Coronary artery (tissue), 2 donors: ENCODE results near the gene LCN2.

Experiments
- DNase-seq: peaks from one replicate; pipeline ENCODE4 v3.0.0-alpha.2; 2017; ENCODE audit warnings: low spot score
- H3K27ac ChIP-seq, 2 donors: fragments of 200-600 bp; sonication (generic); one replicate each; pipeline ENCODE4 v1.5.1; 2016 to 2019
- H3K4me3 ChIP-seq: fragments of 200-600 bp; sonication (generic); 2 replicates; pipeline ENCODE4 v1.5.1; 2016; ENCODE audit warnings: mild to moderate bottlenecking, moderate library complexity
- CTCF ChIP-seq: fragments of 200-600 bp; sonication (generic); IDR thresholded peaks from one replicate; pipeline ENCODE4 v1.5.1; 2019; ENCODE audit warnings: antibody characterized with exemption

LCN2 gene

GRCh38 chr9:128142061-128142460, 7.2 kb upstream of the LCN2 start:
- H3K27ac ChIP-seq = no peak overlapping the region
- no peak for TF ChIP-seq CTCF
- DNase-seq = no peak
- no peak overlapping the region for H3K4me3 ChIP-seq

DNA sequence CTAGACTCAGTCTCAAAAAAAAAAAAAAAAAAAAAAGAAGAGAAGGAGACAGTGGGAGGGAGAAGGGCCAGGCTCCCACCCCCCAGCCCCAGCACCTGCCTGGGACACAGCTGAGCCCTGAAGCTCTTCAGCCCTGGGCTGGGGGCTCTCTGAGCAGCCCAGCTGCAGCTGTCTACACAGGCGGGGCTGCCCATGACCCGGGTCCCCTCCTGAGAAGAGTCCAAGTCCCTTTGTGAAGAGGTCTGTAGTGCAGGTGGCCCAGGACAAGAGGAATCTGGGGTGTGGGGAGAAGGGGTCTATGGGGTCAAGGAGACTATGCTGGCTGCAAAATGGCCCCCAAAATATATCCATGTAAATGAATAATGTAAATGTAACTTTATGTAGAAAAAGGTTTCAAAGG, 6.7 kb upstream of the LCN2 start:
- no peak for DNase-seq
- no peak for TF ChIP-seq CTCF

GRCh38 chr9:128143525-128144238, 5.6 kb upstream of the LCN2 start:
- no peak for TF ChIP-seq CTCF
- H3K4me3 ChIP-seq = no peak overlapping the region
- no peak for DNase-seq
- no peak overlapping the region for H3K27ac ChIP-seq

More for the DNA sequence above, 6.7 kb upstream of the LCN2 start:
- Histone ChIP-seq H3K27ac (no peak overlapping the region), H3K4me3 (no peak overlapping the region)

GRCh38 chr9:128144239-128145181, 4.7 kb upstream of the LCN2 start:
- Histone ChIP-seq H3K27ac (no peak overlapping the region), H3K4me3 (no peak overlapping the region)
- DNase-seq = no peak
- TF ChIP-seq CTCF = no peak

DNA sequence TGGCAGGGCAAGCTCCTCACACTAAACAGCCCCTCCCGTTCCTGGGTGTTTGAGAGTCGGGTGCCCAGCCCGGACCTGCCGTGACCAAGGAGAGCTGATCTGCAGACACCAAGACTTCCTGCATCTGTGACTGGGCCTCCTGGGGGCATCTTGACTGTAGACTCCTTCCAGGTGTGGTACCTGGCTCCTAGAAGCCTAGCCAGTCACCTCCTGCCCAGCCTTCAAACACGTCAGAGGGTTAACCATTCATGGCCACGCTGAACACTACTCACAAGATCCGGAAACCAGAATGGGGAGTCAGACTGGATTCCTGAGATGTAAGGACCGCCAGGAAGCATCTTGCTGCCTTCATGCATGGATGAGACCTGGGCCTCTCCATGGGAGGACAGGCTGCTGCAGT, 3.7 kb upstream of the LCN2 start:
- TF ChIP-seq CTCF = no peak
- no peak overlapping the region for H3K27ac ChIP-seq
- no peak overlapping the region for H3K4me3 ChIP-seq
- DNase-seq = no peak

GRCh38 chr9:128145951-128146351, 3.3 kb upstream of the LCN2 start:
- H3K4me3 ChIP-seq = no peak overlapping the region
- no peak overlapping the region for H3K27ac ChIP-seq
- no peak for TF ChIP-seq CTCF
- DNase-seq = no peak
